NCI-H526 treated with DMSO at 0.1 percent for 48 hours (cell line): ENCODE data around the gene PRLR.

Experiments
- DNase-seq: peaks from one replicate; lab custom pipeline; 2025; lab: John Stamatoyannopoulos, UW

Gene PRLR

DNA sequence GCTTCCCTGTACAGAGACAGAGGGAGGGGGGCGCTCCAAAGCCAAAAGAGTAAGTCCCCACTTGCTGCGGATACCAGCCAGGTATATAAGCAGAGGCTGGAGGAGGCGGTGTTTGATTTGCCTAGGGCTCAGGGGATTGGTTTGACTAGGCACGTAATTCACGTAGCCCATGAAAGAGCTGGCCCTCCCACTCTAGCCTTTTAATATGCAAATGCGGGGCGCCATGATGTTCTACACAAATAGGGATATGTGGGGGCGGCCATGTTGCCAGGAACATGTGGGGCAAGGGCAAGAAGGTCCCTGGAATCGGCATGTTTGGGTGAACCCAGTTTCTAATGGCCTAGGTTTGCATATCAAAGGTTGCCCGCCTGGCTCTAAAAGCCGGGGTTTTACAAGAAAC lies 3.3 kb upstream of the PRLR start:
- DNase-seq = peak; percentile 10

DNA sequence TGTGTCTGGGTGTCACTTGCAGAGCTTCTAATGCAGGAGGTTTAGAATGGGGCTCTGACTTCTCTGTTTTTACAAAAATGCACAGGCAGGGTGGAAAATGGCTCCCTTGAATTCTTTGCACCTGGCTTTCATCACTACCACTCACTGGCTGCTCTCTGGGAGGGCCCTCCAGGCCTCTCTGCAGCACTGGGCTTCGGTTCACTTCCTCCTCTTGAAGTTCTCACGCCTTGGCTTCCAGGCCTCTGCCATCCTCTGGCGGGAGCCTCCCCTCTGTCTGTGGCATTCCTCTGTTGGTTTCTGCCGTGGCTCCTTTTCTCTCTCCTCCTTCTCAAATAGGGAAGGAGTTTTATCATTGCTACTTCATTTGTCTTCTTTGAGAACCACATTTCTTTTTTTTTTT lies 2.8 kb upstream of the PRLR start:
- no peak for DNase-seq

DNA sequence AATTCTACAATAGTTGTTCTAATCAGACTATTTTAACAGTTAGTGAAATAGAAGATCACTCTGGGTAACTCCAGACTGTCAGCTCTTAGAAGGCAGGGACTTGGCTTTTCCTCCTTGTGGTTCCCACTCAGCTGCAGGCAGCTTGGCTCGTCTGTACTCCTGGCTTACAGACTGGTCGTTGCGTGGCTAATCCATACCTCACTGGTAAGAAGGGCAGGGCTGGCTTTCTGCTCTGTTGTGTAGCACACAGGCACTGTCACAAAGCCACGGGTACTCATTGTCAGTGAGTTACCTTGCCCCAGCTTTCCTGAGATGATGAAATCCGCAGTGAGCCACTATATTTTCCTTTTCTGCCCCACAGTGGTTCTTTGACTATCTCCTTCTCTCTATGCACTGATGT lies 1.8 kb upstream of the PRLR start:
- DNase-seq = no peak

DNA sequence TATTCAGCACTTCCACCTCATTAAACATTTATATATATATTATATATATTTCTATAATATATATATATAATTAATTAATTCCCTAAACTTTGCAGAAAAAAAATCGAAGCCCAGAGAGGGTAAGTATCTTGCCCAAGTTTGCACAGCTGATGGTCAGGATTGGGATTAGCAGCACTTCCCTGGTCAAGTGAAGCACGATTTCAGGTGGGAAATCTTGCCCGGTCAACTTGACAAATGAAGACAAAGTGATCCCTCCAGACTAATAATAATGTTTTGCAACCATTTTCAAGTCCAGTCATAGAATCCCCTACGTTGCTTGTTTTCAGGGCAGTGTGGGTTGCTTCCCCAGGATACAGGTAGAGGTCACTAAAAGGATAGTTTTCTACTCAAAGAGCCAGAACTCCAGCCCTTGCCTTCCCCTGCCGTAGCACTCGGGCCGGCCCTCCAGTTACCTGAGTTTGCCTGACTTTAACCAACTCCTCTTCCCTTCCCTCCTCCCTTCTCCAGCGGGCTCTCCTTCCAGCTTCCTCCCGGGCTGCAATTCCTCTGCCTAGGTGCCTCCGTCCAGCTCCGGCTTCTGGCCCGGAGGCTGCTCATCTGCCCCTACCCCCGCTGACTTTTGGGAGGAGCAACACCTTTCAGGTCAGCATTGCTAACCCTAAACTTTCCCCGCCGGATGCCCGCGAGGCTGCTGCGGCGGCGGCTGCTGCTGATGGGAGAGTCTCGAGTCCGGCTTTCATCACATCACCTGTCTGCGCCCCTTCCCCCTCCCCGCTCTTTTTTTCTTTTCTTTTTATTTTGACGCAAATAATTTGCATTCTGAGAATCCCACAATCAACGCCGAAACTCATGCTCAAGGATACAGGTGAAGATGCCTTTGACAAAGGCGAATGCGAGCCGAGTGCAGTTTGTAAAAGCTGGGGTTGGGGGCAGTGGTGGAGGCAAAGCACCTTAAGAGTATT lies 930 bp downstream of the PRLR start:
- peak; percentile 69 for DNase-seq

DNA sequence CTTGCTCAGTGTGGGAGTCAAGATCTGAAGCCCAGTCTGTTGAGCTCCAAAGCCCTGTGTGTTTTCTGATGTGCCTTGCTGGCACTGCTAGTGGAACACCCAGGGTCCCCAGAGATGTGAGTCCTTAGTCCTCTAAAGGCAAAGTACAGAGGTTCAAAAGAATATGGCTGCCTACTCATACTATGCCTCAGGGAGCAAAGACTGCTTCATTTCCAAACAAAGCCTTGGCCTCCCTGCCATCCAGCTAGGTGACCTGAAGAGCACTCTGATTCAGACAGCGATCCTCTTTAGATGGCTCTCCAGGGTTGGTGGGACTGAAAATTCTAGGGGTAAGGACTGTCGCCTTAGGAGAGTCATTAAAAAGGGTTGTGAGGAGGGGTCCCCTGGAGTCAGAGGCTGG lies 2.0 kb downstream of the PRLR start:
- no peak for DNase-seq

DNA sequence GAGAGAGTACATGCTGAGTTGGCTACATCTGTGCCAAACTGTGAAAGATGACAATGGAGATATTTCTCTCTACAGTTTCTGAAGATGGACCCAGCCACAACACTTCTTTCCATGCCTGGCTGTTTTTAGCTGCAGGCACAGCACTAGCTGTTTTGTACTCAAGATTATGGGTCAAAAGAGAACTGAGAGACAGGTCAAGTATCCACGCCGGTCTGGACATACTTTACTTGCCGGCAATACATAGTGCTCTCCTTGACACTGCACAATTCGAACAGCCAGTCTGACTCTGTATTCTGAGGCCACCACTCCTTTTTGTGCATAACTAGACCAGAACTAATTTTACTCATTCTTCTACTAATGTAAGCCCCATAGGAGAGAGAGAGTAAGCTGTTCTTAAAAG lies 2.6 kb downstream of the PRLR start:
- no peak for DNase-seq

DNA sequence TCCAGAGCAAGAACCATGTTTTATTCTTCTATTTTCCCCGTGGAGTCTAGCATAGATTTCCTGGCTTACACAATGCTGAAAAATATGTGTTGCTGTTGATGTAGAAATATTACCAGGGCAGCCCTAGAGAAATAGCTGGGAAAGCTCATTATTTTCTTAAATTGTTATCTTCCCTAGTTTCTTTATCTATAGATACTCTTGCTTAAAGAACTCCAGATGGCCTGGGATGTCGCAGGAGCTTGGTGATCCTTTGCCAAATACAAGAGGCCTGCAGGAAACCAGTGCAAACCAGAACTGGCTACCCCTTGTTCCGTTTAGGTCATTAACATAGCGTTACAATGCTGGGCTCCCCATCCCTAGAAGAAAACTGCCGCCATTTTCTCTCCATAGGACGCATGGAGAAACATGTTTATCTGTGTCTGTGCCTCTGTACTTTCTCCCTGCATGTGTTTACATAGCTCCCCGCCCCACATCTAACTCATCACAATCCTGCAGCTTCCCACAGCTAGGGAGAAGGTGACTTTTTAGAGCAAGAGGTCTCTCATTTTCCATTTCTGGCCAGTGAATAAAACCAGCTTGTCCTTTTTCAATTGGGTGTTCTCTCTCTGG lies 6.4 kb downstream of the PRLR start:
- no peak for DNase-seq

DNA sequence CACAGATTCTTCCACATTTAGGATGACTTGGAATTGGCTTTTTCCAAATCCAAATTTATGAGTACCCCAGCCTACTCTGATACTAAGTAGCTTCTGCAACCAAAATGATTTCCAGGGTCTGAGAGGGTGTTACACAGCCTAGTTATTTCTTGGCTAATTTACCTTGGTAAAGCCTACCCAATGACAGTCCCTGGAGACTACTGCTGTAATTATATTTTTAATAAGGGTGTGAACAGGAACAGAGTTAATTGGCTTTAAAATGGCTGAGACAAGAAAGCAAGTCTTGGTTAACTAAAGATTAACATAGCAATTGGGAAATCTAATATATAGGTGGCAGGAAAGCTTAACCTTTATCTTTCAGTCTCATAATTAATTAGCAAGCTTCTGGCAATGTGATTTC lies 9.3 kb downstream of the PRLR start:
- no peak for DNase-seq

DNA sequence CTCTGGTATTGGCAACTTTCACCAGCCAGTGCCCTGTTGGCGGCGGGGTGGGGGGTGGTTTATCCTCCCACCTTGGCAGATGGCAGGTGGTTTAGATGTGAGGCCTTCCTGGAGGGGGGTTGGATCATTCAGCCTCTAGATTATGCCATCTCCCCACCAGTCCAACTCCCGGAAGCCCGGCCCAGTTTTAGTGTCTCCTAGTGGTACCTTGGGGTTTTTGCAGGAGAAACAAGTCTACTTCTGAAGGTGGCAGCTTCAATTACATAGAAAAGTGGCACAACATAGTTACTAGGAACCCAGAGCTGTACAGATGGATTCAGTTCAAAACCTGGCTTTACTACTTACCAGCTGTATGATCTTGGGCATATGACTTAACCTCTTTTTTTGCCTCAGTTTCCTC lies 11.3 kb downstream of the PRLR start:
- no peak for DNase-seq

DNA sequence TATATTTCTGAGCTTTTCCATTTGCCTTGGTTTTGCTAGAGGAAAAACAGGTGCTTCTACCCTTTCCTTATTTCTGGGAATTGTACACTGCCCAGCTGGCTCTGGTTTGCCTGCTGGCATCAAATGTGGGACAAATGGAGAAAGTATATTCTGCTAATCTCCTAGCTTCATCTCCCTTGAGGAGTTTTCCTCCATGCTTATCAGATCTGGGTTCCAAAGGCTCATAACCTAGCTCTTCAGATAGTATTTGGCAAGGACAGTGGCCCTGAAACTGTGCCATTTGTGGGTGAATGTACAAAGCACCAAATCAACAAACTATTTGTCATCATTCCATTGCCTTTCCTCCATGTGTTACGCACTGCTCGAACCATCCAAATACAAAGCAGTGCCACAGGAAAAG lies 16.2 kb downstream of the PRLR start:
- no peak for DNase-seq

DNA sequence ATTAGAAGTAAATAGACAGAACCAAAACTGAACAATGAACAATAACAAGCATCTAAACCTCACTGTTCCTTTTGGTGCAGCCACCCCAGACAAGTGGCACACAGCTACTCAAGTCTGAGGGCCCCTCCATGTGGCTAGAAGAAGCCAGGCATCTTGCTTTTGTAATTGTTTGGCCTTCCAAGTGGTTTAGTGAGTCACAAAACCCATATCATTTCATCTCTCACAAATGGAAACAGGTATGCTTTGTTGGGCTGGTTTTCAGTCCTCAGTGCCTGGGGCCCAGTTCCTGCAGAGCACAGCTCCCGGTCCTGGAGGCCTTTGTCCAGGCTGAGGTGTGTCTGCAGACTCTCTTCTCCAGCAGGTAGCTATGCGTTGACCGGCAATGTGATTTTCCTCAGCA lies 16.7 kb downstream of the PRLR start:
- DNase-seq = no peak

DNA sequence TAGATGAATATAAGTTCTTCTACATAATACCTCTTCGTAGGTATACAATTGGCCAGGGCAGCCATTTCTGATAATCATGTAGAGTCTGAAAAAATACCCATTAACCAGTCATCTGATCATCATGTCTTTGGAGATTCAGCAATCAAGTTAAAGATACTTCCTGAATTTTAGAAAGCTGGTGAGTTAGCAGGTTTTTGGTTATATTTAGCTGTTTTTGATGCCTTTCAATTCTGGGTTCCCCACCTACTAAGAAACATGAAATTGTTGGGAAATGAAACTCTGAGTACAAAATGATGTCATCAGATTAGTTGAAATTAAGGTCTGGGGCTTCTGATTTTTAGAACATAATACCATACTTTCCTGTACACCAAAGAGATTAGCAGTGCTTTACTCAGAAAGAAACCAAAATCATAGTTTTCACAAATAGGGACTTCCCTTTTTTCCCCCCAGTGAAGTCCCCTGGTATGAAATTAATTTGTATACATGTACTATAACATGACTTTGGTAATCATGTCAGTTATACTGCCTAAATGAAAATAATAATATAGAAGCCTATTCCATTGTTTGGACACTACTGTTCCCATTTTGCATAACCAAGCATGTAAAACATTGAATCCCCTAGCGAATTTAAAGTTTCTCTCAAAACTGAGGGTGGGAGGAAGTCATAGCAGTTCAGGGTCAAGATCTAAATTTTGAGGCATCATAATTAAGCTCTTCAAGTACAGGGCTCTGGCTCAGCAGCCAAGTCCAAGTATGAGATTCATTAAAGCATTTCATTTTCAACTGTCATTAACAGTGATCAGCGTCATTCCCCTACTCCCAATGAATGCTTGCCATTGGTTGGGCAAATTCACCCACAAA lies 17.9 kb downstream of the PRLR start:
- DNase-seq = no peak

DNA sequence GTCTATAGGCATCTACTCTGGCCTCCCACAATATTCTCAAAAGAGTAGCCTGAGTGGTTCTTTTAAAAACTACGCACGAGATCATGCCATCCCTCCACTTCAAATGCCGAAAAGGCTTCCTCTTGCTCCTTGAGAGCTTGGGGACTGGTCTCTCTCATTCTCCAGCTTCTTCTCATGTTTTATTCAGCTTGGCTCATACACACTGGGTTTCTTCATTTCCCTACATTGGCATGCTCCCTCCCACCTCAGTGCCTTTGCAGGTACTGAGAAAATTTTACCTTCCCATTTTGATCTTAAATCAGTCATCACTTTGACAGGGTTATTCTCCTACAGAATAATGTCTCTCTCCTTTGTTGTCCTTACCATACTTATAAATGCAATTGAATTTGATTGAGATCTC lies 20.4 kb downstream of the PRLR start:
- DNase-seq = no peak

DNA sequence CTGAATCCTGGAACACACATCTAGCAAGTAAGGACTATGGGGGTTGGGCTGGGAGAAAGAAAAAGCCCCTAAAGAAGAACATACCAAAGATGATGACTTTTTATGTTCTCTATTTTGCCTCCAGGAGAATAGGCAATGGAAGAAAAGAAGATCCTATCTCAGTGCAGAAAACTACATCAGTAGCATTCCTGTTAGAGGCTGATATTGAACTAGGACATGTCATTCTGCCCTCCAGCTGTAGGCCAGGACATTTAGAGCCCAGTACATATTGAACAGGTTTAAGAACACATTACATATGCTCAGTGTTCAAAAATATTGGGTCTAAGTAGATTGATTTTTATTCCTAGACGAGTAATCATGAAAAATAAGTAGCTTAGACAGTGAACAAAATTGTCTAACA lies 24.7 kb downstream of the PRLR start:
- no peak for DNase-seq

DNA sequence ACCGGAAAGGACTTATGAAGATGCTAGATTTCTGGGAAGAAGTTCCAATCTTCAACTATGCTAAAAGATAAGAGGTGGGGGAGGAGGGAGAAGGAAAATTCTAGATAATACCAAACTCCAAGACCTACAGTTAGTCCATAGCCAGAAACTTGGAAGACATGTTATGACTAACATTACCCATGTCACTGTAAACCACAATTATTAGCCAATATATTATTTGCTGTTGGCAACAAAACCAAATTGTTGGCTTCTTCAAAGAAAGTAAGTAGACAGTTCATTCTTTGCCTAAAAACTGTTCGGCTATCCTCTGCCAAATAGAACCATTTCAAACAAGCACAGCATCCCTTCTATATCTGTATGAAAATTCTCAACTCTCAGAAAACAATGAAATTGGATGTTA lies 25.1 kb downstream of the PRLR start:
- DNase-seq = no peak

DNA sequence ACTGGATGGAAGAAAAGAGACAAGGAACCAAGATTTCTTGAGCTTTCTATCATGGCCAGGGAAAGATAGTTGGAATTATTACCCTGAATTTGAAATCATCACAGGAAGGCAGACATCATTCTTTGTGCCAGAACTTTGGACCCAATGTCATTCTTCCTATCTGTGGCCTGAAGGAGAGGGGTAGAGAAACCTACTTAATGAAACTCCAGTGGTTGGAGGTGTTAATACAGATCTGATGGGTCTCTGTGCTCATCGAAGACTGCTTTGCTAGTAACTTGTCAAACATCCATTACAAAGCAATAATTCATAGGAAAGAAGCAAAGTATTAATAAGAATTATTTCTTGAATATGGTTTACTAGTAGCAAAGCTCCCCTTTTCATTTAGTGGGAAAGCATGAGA lies 26.9 kb downstream of the PRLR start:
- DNase-seq = no peak

DNA sequence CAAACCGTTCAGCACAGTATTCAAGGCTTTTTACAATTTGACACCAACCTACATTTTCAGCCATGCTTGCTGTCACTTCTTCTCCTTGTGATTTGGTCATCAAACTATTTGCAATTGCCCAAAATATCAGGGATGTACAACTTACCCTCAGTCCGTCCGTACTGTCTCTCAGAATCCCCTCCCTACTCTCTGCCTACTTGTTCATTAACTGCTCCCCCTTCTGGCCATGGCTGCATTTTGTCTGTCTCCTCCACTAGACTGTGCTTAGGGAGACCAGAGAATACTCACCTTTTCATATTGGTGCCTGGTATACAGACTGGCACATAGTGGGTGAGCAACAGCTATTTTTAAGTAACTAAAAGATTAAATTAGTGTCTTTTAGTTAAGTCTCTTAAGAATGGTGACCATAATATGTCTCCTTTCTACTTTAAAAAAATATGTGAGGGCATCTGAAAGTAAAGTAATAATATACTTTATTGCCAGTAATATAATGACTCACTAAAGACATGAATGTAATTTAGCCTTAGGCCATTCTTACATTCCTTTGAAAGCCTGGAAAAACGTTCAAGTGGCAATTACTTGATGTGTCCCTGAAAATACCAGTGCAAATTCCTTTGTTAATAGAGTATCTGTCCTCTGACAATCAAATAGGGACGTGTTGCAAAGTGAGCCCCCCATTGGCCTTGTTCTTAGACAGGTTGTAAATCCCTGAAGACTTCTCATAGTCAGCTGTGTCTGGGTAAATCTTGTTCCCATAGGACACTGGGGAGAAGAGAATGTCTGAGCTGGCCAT lies 27.8 kb downstream of the PRLR start:
- peak; percentile 58 for DNase-seq

DNA sequence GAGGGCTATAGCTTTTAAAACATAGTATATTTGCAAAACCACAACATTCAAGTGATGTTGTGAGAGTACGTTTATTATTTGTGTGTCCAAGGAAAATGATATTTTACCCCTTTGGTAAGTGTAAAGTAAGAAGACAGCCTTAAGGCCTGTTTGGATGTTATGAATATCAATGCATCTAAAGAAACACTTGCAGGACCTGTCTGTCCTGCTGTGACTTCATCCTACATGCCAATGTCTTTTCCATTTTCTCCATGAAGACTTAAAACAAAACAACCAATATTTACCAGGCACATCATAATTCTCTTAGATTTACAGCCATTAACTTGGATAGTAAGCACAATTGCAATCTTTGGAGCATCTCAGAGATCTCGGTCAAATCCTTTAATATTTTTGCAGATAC lies 29.0 kb downstream of the PRLR start:
- no peak for DNase-seq

DNA sequence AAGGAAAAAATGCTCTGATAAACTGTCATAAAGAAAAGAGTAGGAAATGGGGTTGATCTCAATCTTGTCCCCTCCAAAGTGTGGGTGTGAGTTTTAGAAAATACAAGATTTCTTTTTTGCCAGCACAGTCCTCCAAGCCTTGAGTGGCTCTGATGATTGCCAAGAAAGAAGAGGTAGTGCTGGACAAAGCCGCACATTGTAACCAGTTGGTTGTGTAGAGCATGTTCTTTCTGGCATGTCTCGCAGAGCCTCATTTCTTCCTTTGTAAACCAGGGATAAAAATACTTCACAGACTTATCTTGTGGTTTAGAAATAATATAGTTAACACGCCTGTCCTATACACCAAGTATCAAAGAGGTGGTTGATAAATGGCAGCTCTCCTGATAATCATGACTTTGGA lies 30.4 kb downstream of the PRLR start:
- DNase-seq = no peak

DNA sequence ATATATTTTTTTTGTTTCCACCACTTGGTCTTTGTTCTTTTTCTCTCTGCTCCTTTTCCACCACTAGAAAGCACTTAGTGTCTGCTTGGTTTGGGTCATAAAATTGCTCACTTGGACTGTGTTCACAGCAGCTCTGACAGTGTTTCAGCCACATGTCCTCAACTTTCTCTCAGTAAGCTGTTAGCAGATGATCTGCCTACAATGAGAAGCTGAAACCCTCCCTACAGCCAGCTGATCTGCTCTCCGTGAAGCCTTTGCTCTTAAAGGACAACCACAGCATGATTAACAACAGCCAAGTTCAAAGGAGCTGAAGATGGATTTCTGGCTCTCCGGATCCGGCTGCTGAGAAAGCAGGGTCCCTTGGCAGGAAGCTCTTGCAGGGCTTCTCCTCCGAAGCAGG lies 31.6 kb downstream of the PRLR start:
- no peak for DNase-seq

DNA sequence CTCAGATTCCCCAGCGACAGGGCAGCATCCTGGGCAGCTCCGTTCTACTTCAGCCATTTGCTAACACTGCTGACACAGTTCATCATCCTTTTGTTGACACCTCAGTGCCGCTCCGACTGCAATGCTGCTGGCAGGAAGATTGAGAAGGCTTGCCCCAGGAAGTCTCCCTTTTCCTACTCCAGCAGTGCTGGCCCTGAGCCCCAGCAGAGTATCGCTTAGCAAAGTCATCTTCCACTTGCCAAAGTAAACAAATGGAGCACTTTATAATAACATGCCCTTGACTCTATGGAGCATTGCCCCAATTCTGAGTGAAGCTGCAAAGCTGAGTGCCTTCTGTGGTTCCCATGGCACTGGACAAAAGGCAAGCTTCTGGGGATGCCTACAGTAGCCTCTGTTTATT lies 32.2 kb downstream of the PRLR start:
- DNase-seq = no peak

DNA sequence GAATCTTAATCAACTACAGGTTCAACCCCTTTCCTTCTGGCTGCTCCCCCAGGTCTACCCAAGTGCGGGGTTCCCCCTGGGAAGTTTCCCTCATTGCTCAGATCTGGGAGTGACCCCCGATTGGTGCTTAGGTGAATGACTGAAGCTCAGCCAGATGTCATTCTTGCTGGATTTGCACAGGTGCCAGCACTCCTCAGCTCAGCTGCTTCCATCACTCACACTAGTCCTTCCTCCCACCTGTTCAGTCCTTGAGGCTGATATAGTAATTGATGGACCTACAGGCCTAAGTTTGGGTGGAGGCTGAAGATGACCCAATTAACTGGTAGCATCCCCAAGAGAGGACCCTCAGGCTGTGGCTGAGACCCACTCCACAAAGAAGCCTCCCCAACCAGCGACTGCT lies 32.9 kb downstream of the PRLR start:
- no peak for DNase-seq
